CD4-positive, CD25-positive, alpha-beta regulatory T cell (primary cell): ENCODE measurements around the gene HILPDA. TPM values are rescaled to one million over a fixed set of nuclear protein-coding genes. Genes with fewer than 3 reads are reported as not detected.

Source experiments
- ATAC-seq, 2 donors: fragments of 150-1000 bp; cut with Tn5 transposase; one replicate each; pipeline ENCODE4 v1.10.0; 2021; ENCODE audit warnings: low read depth in 2 of 2, moderate number of reproducible peaks in 2 of 2, moderate library complexity in 1 of 2
- DNase-seq, 3 donors: peaks; one replicate each; pipeline versions ENCODE4 v3.0.0 to v3.0.0-alpha.2; 2012 to 2022; ENCODE audit warnings: mixed read lengths in 1 of 3
- H3K27ac ChIP-seq: one replicate; pipeline ENCODE4 v1.7.0; 2013; ENCODE audit warnings: mild to moderate bottlenecking, low read length; ENCODE audit not compliant: insufficient read depth, poor library complexity, severe bottlenecking
- H3K27me3 ChIP-seq: one replicate; pipeline ENCODE4 v1.7.0; 2013; ENCODE audit warnings: low read length; ENCODE audit not compliant: control insufficient read depth, insufficient read depth
- H3K36me3 ChIP-seq: one replicate; pipeline ENCODE4 v1.7.0; 2013; ENCODE audit warnings: mild to moderate bottlenecking, low read length, moderate library complexity; ENCODE audit not compliant: control insufficient read depth, insufficient read depth
- H3K4me1 ChIP-seq: 2 replicates; pipeline ENCODE4 v1.7.0; 2013; ENCODE audit warnings: mild to moderate bottlenecking, low read length; ENCODE audit not compliant: insufficient read depth, control insufficient read depth, poor library complexity, severe bottlenecking
- H3K4me3 ChIP-seq: one replicate; pipeline ENCODE4 v1.7.0; 2013; ENCODE audit warnings: low read depth, mild to moderate bottlenecking, low read length, moderate library complexity
- H3K9me3 ChIP-seq, 2 experiments: 1 replicate in 1 of 2; 2 replicates in 1 of 2; pipeline ENCODE4 v1.7.0; 2013; ENCODE audit warnings: low read length in 2 of 2, mild to moderate bottlenecking in 1 of 2, moderate library complexity in 1 of 2; ENCODE audit not compliant: control insufficient read depth in 2 of 2
- H3K27ac Mint-ChIP-seq, 3 donors: one replicate each; pipeline ENCODE4 v1.8.0; 2020 to 2022; ENCODE audit warnings: mild to moderate bottlenecking in 3 of 3, mixed read lengths in 3 of 3, moderate library complexity in 2 of 3
- H3K27me3 Mint-ChIP-seq: one replicate; pipeline ENCODE4 v1.8.0; 2022; ENCODE audit warnings: mild to moderate bottlenecking, mixed read lengths
- H3K36me3 Mint-ChIP-seq: one replicate; pipeline ENCODE4 v1.8.0; 2020; ENCODE audit warnings: mixed read lengths
- H3K4me1 Mint-ChIP-seq, 4 donors: one replicate each; pipeline ENCODE4 v1.8.0; 2020 to 2022; ENCODE audit warnings: mixed read lengths in 4 of 4, mild to moderate bottlenecking in 1 of 4
- H3K4me3 Mint-ChIP-seq, 4 donors: one replicate each; pipeline ENCODE4 v1.8.0; 2020 to 2022; ENCODE audit warnings: mild to moderate bottlenecking in 4 of 4, mixed read lengths in 4 of 4, moderate library complexity in 3 of 4
- H3K9me3 Mint-ChIP-seq, 7 donors: one replicate each; pipeline ENCODE4 v1.8.0; 2020 to 2022; ENCODE audit warnings: mixed read lengths in 7 of 7, mild to moderate bottlenecking in 3 of 7, moderate library complexity in 2 of 7
- polyA plus RNA-seq, 4 donors: library from polyadenylated mRNA; unstranded; fragments of 300-500 nt; fragmentation: Illumina TruSeq; gene quantifications; one replicate each; pipeline ENCODE4 v1.2.3, GENCODE V29; 2021
- total RNA-seq: library from RNA; stranded (reverse); gene quantifications from one replicate; pipeline ENCODE4 v1.2.3, GENCODE V29; 2022

HILPDA gene
- total and polyA plus RNA-seq, 5 donors from 2014 or later: 1.6 to 8.8 (median 4.1) TPM

DNA sequence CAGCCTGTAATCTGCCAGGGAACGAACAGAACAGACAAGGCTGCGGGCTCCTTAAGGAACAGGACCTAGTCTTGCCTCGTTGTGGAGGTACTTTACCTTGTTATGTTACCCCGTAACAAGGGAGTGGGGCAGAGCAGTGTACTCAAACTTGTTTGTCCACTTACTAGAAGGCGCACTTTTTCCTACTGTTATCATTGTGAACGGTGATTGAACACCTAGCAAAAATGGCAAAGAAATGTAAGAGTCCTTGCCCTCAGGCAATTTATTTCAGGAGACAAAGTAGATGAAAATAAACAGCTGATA, 45.3 kb upstream of the HILPDA start:
- DNase-seq: no peak
- Mint-ChIP-seq H3K27me3 (peaks cover 14% of the 10 kb centered on the region), H3K4me3 (peak overlapping the region; percentile 81 to 94 (median 90)), H3K4me1 (peaks cover 0 to 37% (median 24%) of the 10 kb centered on the region in 4 donors), H3K27ac (peak overlapping the region; percentile 92 to 93 (median 93)), H3K9me3 (no peaks in the 10 kb centered on the region), H3K36me3 (no peaks in the 10 kb centered on the region)
- H3K4me3 ChIP-seq: peak overlapping the region; percentile 82
- no peaks in the 10 kb centered on the region for H3K36me3 ChIP-seq
- no peak for ATAC-seq
- peak overlapping the region; percentile 78 for H3K27ac ChIP-seq
- H3K4me1 ChIP-seq: peaks cover 38% of the 10 kb centered on the region
- H3K27me3 ChIP-seq: no peaks in the 10 kb centered on the region
- no peaks in the 10 kb centered on the region for H3K9me3 ChIP-seq

- Histone ChIP-seq H3K36me3 (no peaks in the 10 kb centered on the region), H3K4me1 (peaks cover 6% of the 10 kb centered on the region), H3K4me3 (no peak overlapping the region), H3K9me3 (no peaks in the 10 kb centered on the region), H3K27ac (no peak overlapping the region), H3K27me3 (no peaks in the 10 kb centered on the region)
- no peaks in the 10 kb centered on the region for H3K9me3 Mint-ChIP-seq
- H3K4me1 Mint-ChIP-seq: peaks cover 0 to 4% (median 3%) of the 10 kb centered on the region in 4 donors
- H3K27ac Mint-ChIP-seq: no peak overlapping the region
- H3K27me3 Mint-ChIP-seq: peaks cover 17% of the 10 kb centered on the region
- no peak for ATAC-seq
- no peaks in the 10 kb centered on the region for H3K36me3 Mint-ChIP-seq
- no peak overlapping the region for H3K4me3 Mint-ChIP-seq
- DNase-seq: no peak
Observed at GRCh38 chr7:128415217-128415785, 40.4 kb upstream of the HILPDA start.

GRCh38 chr7:128417071-128417470, 38.6 kb upstream of the HILPDA start:
- Histone ChIP-seq H3K4me1 (no peaks in the 10 kb centered on the region), H3K4me3 (no peak overlapping the region), H3K27me3 (no peaks in the 10 kb centered on the region), H3K27ac (no peak overlapping the region), H3K9me3 (no peaks in the 10 kb centered on the region), H3K36me3 (no peaks in the 10 kb centered on the region)
- Mint-ChIP-seq H3K9me3 (no peaks in the 10 kb centered on the region), H3K27me3 (peaks cover 14% of the 10 kb centered on the region), H3K27ac (no peak overlapping the region), H3K4me3 (no peak overlapping the region), H3K4me1 (no peaks in the 10 kb centered on the region), H3K36me3 (no peaks in the 10 kb centered on the region)
- DNase-seq: no peak
- ATAC-seq: no peak

DNA sequence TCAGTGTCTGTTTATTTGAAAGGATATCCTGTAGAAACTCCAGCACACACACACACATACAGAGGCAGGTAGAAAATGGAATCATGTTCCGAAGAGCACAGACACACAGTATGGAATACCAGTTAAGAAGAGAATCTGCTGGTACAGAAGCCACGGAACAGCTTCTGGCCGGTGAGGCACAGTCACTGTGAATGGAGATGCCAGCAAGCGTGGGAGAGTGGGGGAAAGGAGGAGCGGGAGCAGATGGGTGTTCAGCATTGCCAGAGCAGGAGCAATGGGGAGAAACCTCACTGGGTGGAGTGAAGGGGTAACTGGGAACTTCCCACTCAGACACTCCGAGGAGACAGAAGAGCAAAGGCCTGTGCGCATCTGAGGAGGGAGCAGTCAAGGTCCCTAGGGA, 36.4 kb upstream of the HILPDA start:
- ATAC-seq (no peak), DNase-seq (no peak)
- H3K9me3 ChIP-seq: no peaks in the 10 kb centered on the region
- Mint-ChIP-seq H3K9me3 (no peaks in the 10 kb centered on the region), H3K4me1 (no peaks in the 10 kb centered on the region), H3K4me3 (no peak overlapping the region), H3K36me3 (no peaks in the 10 kb centered on the region), H3K27me3 (peaks cover 14% of the 10 kb centered on the region), H3K27ac (no peak overlapping the region)
- H3K4me1 ChIP-seq: no peaks in the 10 kb centered on the region
- no peak overlapping the region for H3K27ac ChIP-seq
- H3K4me3 ChIP-seq: no peak overlapping the region
- H3K36me3 ChIP-seq: no peaks in the 10 kb centered on the region
- H3K27me3 ChIP-seq: no peaks in the 10 kb centered on the region

DNA sequence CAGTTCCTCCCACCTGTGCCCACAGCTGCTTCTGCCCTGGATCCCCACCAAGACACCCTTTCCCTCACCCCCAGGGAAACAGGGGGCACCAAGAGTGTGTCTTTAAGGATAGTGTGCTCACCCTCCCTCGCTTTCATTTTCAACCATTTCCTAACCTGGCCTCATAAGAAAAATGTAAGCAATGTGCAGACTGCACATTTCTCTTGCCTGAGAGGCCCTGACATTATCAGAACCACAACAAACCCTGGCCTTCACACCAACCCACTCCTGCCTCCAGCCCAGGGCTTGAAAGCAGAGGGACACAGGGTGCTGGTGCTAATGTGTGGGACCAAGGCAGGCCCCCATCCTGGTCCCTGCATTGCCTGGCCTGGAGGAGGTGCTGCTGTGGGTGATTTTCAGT, 34.9 kb upstream of the HILPDA start:
- DNase-seq: no peak
- Histone ChIP-seq H3K27me3 (no peaks in the 10 kb centered on the region), H3K36me3 (no peaks in the 10 kb centered on the region), H3K9me3 (no peaks in the 10 kb centered on the region), H3K4me3 (no peak overlapping the region), H3K4me1 (no peaks in the 10 kb centered on the region), H3K27ac (no peak overlapping the region)
- no peaks in the 10 kb centered on the region for H3K4me1 Mint-ChIP-seq
- ATAC-seq: no peak
- no peaks in the 10 kb centered on the region for H3K9me3 Mint-ChIP-seq
- H3K4me3 Mint-ChIP-seq: no peak overlapping the region
- H3K36me3 Mint-ChIP-seq: no peaks in the 10 kb centered on the region
- H3K27ac Mint-ChIP-seq: no peak overlapping the region
- peaks cover 6% of the 10 kb centered on the region for H3K27me3 Mint-ChIP-seq

DNA sequence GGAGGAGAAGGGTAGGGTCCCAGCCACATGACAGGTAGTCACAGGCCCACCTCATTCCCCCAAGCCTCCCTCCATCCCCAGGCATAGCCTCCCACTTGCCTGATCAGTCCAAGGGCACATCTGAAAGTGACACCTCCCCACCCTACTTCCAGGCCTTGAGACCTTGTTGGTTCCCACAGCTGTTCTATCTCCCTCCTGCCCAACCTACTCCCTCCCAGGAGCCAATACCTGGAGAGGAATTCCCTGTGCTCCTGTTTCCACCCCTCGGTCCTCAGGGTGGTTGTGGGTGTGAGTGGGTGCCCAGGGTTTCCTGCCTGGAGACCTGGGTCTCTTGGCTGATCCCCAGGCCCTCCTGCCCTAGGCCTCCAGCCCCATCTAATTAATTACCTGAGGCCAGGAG, 34.3 kb upstream of the HILPDA start:
- no peaks in the 10 kb centered on the region for H3K9me3 ChIP-seq
- H3K36me3 ChIP-seq: no peaks in the 10 kb centered on the region
- H3K4me3 ChIP-seq: no peak overlapping the region
- Mint-ChIP-seq H3K36me3 (no peaks in the 10 kb centered on the region), H3K4me3 (no peak overlapping the region), H3K4me1 (no peaks in the 10 kb centered on the region), H3K9me3 (no peaks in the 10 kb centered on the region), H3K27me3 (peaks cover 9% of the 10 kb centered on the region), H3K27ac (no peak overlapping the region)
- no peak for DNase-seq
- ATAC-seq: no peak
- H3K4me1 ChIP-seq: no peaks in the 10 kb centered on the region
- no peak overlapping the region for H3K27ac ChIP-seq
- H3K27me3 ChIP-seq: no peaks in the 10 kb centered on the region

- Mint-ChIP-seq H3K4me1 (no peaks in the 10 kb centered on the region), H3K36me3 (no peaks in the 10 kb centered on the region), H3K4me3 (no peak overlapping the region), H3K27ac (no peak overlapping the region), H3K27me3 (peaks cover 9% of the 10 kb centered on the region), H3K9me3 (no peaks in the 10 kb centered on the region)
- Histone ChIP-seq H3K36me3 (no peaks in the 10 kb centered on the region), H3K4me1 (no peaks in the 10 kb centered on the region), H3K4me3 (no peak overlapping the region), H3K27me3 (no peaks in the 10 kb centered on the region), H3K9me3 (no peaks in the 10 kb centered on the region), H3K27ac (no peak overlapping the region)
- DNase-seq (no peak), ATAC-seq (no peak)
Observed at GRCh38 chr7:128422037-128422436, 33.6 kb upstream of the HILPDA start.

DNA sequence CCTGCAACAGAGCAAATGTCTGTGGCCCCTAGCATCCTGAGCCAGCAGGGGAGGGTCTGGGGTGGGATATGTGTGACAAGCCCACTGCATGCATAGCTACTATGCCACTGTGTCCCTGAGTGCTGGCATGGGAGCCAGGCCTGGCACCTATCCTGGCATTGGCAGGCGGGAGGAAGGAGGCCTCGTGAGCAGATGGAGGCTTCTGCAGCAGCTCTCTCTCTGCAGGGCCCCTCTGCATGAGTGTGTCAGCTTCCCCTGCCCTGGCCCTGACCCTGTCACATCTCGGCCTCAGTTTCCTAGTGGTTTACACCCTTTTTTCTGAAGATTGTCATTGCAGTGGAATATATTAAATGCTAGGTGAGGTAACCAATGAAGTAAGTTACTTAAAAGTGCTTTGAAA, 32.8 kb upstream of the HILPDA start:
- DNase-seq (no peak), ATAC-seq (no peak)
- Histone ChIP-seq H3K27ac (no peak overlapping the region), H3K9me3 (no peaks in the 10 kb centered on the region), H3K36me3 (no peaks in the 10 kb centered on the region), H3K27me3 (no peaks in the 10 kb centered on the region), H3K4me3 (no peak overlapping the region), H3K4me1 (no peaks in the 10 kb centered on the region)
- H3K27me3 Mint-ChIP-seq: peaks cover 9% of the 10 kb centered on the region
- H3K36me3 Mint-ChIP-seq: no peaks in the 10 kb centered on the region
- H3K27ac Mint-ChIP-seq: no peak overlapping the region
- H3K9me3 Mint-ChIP-seq: no peaks in the 10 kb centered on the region
- no peaks in the 10 kb centered on the region for H3K4me1 Mint-ChIP-seq
- no peak overlapping the region for H3K4me3 Mint-ChIP-seq
